ENCODE results near the gene FBRS. TPM values are rescaled to one million over a fixed set of nuclear protein-coding genes. Genes with fewer than 3 reads are reported as not detected.
"Not testable (repeated sequence)": the region's sequence is repeated elsewhere in the genome, so short reads cannot be mapped to it uniquely, and the experiment has no call there.

FBRS gene
- total RNA-seq, 2 donors from 2014 or later = 39.3 to 160 TPM

DNA sequence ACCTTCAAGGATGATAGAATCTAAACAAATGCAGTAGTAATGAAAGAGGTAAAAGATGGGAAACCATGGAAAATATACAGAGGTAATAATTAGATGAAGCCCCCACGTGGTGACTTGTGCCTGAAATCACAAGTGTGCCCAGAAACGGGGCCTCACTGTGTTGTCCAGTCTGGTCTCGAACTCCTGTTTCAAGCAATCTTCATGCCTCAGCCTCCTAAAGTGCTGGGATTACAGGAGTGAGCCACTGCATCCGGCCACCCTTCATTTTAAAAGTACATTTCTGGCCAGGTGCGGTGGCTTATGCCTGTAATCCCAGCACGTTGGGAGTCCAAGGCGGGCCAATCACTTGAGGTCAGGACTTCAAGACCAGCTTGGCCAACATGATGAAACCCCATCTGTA, 21.6 kb upstream of the FBRS start:
- Histone ChIP-seq H3K9me3 (no peaks in the 10 kb centered on the region), H3K27ac (no peak overlapping the region), H3K36me3 (no peaks in the 10 kb centered on the region), H3K4me3 (no peak overlapping the region), H3K4me1 (ENCODE audit: control insufficient read depth in 1 of 2, low read depth in 2 of 2) (peaks cover 13 to 19% of the 10 kb centered on the region in 2 donors), H3K27me3 (replicated peaks; ENCODE audit: insufficient read depth) (no peaks in the 10 kb centered on the region)
- DNase-seq (ENCODE audit: low spot score) (no peak), ATAC-seq (ENCODE audit: insufficient number of reproducible peaks, low FRiP score, low read depth) (no peak)
- TF ChIP-seq, protein P1, sequence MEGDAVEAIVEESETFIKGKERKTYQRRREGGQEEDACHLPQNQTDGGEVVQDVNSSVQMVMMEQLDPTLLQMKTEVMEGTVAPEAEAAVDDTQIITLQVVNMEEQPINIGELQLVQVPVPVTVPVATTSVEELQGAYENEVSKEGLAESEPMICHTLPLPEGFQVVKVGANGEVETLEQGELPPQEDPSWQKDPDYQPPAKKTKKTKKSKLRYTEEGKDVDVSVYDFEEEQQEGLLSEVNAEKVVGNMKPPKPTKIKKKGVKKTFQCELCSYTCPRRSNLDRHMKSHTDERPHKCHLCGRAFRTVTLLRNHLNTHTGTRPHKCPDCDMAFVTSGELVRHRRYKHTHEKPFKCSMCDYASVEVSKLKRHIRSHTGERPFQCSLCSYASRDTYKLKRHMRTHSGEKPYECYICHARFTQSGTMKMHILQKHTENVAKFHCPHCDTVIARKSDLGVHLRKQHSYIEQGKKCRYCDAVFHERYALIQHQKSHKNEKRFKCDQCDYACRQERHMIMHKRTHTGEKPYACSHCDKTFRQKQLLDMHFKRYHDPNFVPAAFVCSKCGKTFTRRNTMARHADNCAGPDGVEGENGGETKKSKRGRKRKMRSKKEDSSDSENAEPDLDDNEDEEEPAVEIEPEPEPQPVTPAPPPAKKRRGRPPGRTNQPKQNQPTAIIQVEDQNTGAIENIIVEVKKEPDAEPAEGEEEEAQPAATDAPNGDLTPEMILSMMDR (IDR thresholded peaks at IDR 0.05) = no peak

DNA sequence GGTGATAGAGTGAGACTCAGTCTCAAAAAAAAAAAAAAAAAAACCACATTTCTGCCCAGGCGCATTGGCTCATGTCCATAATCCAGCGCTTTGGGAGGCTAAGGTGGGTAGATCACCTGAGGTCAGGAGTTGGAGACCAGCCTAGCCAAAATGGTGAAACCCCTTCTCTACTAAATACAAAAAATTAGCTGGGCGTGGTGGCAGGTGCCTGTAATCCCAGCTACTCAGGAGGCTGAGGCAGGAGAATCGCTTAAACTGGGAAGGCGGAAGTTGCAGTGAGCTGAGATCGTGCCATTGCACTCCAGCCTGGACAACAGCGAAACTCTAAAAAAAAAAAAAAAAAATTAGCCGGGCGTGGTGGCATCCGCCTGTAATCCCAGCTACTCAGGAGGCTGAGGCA, 21.1 kb upstream of the FBRS start:
- not testable (repeated sequence) for H3K9me3 ChIP-seq; H3K27ac ChIP-seq; H3K4me3 ChIP-seq; H3K27me3 ChIP-seq (replicated peaks; ENCODE audit: insufficient read depth); DNase-seq (ENCODE audit: low spot score); H3K36me3 ChIP-seq; ATAC-seq (ENCODE audit: insufficient number of reproducible peaks, low FRiP score, low read depth)
- peaks cover 13 to 19% of the 10 kb centered on the region in 2 donors for H3K4me1 ChIP-seq (ENCODE audit: control insufficient read depth in 1 of 2, low read depth in 2 of 2)

DNA sequence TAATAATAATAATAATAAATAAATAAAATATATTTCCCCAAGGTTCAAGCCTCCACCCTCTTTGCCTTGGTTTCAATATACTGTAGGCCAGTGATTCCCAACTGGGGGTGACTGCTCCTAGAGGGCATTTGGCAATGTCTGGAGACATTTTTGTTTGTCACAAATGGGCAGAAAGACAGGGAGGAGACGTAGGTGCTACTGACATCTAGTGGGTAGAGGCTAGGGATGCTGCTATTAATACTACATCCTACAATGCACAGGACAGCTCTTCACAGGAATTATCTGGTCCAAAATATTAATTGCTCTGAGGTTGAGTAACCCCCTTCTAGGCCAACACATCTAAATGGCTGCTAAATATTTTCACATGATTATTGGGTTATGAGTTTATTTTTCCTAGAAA, 20.3 kb upstream of the FBRS start:
- Histone ChIP-seq H3K4me3 (no peak overlapping the region), H3K9me3 (no peaks in the 10 kb centered on the region), H3K4me1 (ENCODE audit: control insufficient read depth in 1 of 2, low read depth in 2 of 2) (peaks cover 13 to 19% of the 10 kb centered on the region in 2 donors), H3K27me3 (replicated peaks; ENCODE audit: insufficient read depth) (no peaks in the 10 kb centered on the region), H3K27ac (no peak overlapping the region), H3K36me3 (no peaks in the 10 kb centered on the region)
- ATAC-seq (ENCODE audit: insufficient number of reproducible peaks, low FRiP score, low read depth) (no peak), DNase-seq (ENCODE audit: low spot score) (no peak)
- TF ChIP-seq, protein P1 (IDR thresholded peaks at IDR 0.05) = no peak

DNA sequence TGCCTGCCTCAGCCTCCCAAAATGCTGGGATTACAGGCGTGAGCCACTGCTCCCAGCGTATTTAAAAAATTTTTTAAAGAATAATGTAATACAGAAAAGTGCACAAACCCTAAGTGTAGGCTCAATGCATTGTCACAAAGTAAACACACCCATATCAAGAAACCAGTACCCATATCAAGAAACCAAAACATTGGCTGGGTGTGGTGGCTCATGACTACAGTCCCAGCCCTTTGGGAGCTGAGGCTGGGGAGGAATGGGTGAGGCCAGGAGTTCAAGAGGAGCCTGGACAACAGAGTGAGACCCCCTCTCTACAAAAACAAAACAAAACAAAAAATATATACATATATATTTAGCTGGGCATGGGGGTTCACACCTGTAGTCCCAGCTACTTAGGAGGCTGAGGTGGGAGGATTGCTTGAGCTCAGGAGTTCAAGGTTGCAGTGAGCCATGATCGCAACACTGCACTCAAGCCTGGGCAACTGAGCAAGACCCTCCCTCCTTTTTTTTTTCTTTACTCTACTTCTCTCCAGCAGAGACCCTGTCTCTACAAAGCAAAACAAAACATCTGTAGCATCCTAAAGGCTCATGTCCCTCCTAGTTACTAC, 16.8 kb upstream of the FBRS start:
- H3K27ac ChIP-seq = no peak overlapping the region
- no peaks in the 10 kb centered on the region for H3K27me3 ChIP-seq (replicated peaks; ENCODE audit: insufficient read depth)
- TF ChIP-seq, protein P1 (IDR thresholded peaks at IDR 0.05) = no peak
- no peaks in the 10 kb centered on the region for H3K36me3 ChIP-seq
- ATAC-seq (ENCODE audit: insufficient number of reproducible peaks, low FRiP score, low read depth) (no peak), DNase-seq (ENCODE audit: low spot score) (no peak)
- no peak overlapping the region for H3K4me3 ChIP-seq
- H3K9me3 ChIP-seq = no peaks in the 10 kb centered on the region
- H3K4me1 ChIP-seq (ENCODE audit: control insufficient read depth in 1 of 2, low read depth in 2 of 2) = no peaks in the 10 kb centered on the region

DNA sequence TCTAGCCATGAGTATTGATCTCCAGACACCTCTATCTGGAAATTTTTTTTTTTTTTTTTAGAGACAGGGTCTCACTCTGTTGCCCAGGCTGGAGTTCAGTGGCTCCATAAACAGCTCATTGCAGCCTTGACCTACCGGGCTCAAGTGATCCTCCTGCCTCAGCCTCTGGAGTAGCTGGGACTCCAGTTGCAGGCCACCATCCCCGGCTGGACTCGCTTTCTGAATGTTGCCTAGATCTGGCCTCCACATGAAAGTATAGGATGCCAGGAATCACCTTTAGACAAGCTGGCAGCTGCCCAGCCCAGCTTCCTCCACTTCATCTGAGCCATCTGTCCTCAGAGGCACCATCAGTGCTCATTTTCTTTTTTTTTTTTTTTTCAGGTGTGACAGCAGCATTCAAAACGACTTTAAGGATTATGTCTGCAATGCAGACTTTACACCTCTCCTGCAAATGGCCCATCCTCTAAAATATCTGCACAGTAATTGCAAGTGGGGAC, 13.8 kb upstream of the FBRS start:
- ATAC-seq (ENCODE audit: insufficient number of reproducible peaks, low FRiP score, low read depth) = no peak
- Histone ChIP-seq H3K4me3 (no peak overlapping the region), H3K27me3 (replicated peaks; ENCODE audit: insufficient read depth) (no peaks in the 10 kb centered on the region), H3K9me3 (no peaks in the 10 kb centered on the region), H3K4me1 (ENCODE audit: control insufficient read depth in 1 of 2, low read depth in 2 of 2) (no peaks in the 10 kb centered on the region), H3K27ac (no peak overlapping the region), H3K36me3 (no peaks in the 10 kb centered on the region)
- TF ChIP-seq, protein P1 (IDR thresholded peaks at IDR 0.05) = no peak
- DNase-seq (ENCODE audit: low spot score) = no peak

DNA sequence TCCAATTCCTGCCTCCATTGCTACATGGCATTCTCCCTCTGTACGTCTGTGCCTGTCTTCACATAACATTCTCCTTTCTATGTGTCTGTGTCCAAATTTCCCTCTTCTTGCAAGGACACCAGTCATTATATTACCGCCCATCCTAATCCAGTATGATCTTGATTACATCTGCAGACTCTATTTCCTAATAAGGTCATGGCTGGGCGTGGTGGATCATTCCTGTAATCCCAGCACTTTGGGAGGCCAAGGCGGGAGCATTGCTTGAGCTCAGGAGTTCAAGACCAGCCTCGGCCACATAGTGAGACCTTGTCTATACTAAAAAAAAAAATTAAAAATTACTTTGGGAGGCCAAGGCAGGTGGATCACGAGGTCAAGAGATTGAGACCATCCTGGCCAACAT, 12.5 kb upstream of the FBRS start:
- no peak for DNase-seq (ENCODE audit: low spot score)
- TF ChIP-seq, protein P1 (IDR thresholded peaks at IDR 0.05) = no peak
- no peak overlapping the region for H3K27ac ChIP-seq
- H3K27me3 ChIP-seq (replicated peaks; ENCODE audit: insufficient read depth) = no peaks in the 10 kb centered on the region
- no peaks in the 10 kb centered on the region for H3K36me3 ChIP-seq
- H3K4me1 ChIP-seq (ENCODE audit: control insufficient read depth in 1 of 2, low read depth in 2 of 2) = peaks cover 0 to 5% of the 10 kb centered on the region in 2 donors
- no peak overlapping the region for H3K4me3 ChIP-seq
- H3K9me3 ChIP-seq = no peaks in the 10 kb centered on the region
- ATAC-seq (ENCODE audit: insufficient number of reproducible peaks, low FRiP score, low read depth) = no peak

Measured in thoracic aorta (tissue), 2 donors.